ENCODE results near the gene PRKAG2.

Gene PRKAG2

GRCh38 chr7:151721236-151721635, 155.7 kb downstream of the PRKAG2 start:
- POLR2A ChIA-PET, result no interaction called here
- no peak for DNase-seq (ENCODE audit: extremely low spot score)
- TF ChIP-seq CTCF (IDR thresholded peaks at IDR 0.05; ENCODE audit: control extremely low read depth, extremely low read depth, low read depth, missing control alignments), result no peak
- CTCF ChIA-PET, result no interaction called here

DNA sequence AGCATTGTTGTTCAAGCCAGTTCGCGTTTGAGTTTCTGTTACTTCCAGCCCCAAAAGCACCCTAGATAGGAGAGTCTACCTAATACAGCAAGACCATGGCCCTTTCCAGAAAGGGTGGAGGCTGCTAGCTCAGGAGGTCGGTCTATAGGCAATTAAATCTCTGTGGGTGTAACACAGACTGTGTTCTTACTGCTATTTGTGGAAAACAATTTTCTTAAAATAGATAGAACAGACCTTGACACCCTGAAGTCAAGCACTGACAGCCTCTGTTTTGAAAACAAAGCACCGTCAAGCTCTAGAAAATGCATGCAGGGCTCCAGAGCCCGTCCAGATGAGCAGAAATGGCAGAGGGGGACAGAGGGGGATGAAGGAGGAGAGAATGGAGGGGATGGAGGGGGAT, 156.6 kb downstream of the PRKAG2 start:
- TF ChIP-seq CTCF (IDR thresholded peaks at IDR 0.05; ENCODE audit: control extremely low read depth, extremely low read depth, low read depth, missing control alignments), result no peak
- CTCF ChIA-PET, result no interaction called here
- no peak for DNase-seq (ENCODE audit: extremely low spot score)
- POLR2A ChIA-PET, result no interaction called here

DNA sequence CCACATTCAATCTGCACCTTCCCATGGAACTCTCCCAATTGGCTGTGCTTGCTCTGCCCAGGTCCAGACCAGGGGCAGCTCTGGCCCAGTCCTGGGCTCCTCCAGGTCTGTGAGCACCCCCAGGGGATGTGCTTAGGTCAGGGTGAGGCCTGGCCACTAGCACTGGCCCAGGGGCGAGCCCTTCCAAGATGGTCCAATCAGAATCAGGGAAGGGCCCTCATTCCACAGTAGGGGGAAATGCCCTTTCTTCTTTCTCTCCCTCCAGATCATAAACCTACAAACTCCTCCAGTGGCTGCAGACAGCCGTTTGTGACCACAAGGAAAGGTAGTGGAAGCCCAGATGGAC, 157.0 kb downstream of the PRKAG2 start:
- no peak for DNase-seq (ENCODE audit: extremely low spot score)
- TF ChIP-seq CTCF (IDR thresholded peaks at IDR 0.05; ENCODE audit: control extremely low read depth, extremely low read depth, low read depth, missing control alignments), result no peak
- CTCF ChIA-PET, result no interaction called here
- POLR2A ChIA-PET, result no interaction called here

- CTCF ChIA-PET, result no interaction called here
- no peak for TF ChIP-seq CTCF (IDR thresholded peaks at IDR 0.05; ENCODE audit: control extremely low read depth, extremely low read depth, low read depth, missing control alignments)
- no peak for DNase-seq (ENCODE audit: extremely low spot score)
- POLR2A ChIA-PET, result no interaction called here
Measured at GRCh38 chr7:151719031-151719896, 157.7 kb downstream of the PRKAG2 start.

DNA sequence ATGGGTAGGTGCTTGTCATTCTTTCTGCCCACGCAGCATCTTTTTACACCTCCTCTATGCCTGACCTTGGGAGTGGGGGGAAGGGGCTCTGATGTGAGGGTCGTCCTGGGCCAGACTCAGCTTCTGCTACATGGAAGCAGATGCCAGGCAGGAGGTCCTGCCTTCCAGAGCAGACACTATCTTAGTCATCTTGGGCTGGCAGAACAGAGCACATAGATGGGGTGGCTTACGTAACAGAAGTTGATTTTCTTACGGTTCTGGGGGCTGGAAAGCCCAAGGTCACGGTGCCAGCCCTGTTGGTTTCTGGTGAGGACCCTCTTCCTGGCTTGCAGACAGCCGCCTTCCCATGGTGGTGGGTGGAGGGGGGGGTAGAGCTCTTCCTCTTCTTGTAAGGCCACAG, 159.0 kb downstream of the PRKAG2 start:
- ChIA-PET CTCF (no interaction called here), POLR2A (no interaction called here)
- DNase-seq (ENCODE audit: extremely low spot score), result no peak
- TF ChIP-seq CTCF (IDR thresholded peaks at IDR 0.05; ENCODE audit: control extremely low read depth, extremely low read depth, low read depth, missing control alignments), result no peak

GRCh38 chr7:151717415-151717814, 159.5 kb downstream of the PRKAG2 start:
- CTCF ChIA-PET, result no interaction called here
- DNase-seq (ENCODE audit: extremely low spot score), result no peak
- POLR2A ChIA-PET, result no interaction called here
- TF ChIP-seq CTCF (IDR thresholded peaks at IDR 0.05; ENCODE audit: control extremely low read depth, extremely low read depth, low read depth, missing control alignments), result no peak
